ENCODE measurements around the gene SNX5. TPM values are rescaled to one million over a fixed set of nuclear protein-coding genes. Genes with fewer than 3 reads are reported as not detected.

Gene SNX5
- total RNA-seq, 1 experiment from 2014 or later = 129 TPM

DNA sequence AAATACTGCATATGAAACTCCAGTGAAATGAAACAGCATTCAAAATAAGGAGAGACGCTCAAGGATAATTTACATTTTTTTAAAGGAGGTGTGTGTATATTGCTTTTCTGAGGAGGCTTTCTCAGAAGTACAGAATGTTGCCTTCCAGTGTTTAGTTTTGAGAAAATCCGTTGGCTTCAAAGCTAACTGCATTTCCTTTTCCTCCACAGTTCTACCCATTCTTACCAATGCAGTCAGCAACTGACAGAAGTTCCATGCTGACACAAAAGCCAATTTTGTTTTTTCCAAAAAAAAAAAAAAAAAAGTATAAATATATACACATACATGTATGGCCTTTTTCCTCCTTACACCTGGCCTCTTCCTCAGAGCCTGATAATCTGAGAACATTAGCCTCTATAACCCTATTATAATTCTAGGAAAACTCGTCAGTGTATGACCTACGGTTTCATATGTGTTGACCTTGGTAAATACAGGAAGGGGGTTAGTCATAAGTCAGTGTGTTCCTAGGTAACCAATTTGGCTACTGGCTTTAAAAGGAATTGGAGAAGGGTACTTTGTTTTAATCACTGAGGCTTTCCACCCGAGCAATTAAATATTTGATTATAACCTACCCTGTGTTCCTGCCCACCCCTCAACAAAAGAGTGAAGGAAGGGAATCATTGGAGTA, 24.4 kb upstream of the SNX5 start:
- peak; percentile 24 for DNase-seq (ENCODE audit: low read depth)

DNA sequence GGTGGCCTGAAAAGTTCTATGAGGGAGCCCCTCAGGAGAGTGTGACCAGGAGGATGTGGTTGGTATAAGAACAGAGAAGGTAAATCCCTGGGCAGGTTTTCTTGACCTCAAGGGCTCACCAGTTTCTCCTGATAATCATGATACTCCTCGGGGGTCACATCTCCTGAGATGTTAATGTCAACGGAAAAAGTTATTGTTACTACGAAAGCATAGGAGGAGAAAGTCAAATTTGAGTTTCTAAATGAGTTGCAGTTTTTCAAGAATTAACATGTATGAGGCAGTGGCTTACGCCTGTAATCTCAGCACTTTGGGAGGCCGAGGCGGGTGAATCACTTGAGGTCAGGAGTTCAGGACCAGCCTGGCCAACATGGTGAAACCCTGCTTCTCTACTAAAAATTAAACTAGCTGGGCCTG, 23.6 kb upstream of the SNX5 start:
- no peak for DNase-seq (ENCODE audit: low read depth)

DNA sequence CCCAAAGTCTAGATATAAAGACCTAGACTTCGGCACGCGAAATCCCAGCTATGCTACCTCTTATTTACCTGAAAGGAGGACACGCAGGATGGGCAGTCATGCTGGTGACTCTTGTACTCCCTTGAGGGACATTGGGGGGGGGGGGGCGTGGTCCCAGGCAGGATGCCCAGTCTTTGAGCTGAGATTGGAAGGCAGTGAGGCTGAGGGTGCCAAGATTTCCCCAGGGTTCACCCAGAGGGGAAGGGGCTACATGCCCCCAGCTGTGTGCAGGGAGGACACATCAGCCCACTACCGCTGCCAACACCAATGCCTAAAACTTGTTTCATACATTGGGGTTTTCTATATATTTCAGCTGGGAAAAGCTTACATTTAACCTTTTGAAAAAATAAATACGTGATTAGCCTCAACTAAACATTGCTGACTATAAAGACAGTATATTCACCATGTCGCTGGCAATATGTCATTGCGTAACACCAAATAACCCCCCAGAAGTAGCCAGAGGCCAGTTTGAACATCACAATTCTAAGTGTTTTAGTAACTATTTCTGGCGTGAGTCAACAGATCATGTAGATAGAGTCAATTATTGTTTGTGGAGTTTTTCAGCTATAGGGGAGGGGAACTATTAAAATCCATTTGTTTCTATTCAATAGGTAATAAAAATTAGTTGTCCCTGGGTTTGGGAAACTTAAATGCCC, 21.8 kb upstream of the SNX5 start:
- DNase-seq (ENCODE audit: low read depth) = no peak

DNA sequence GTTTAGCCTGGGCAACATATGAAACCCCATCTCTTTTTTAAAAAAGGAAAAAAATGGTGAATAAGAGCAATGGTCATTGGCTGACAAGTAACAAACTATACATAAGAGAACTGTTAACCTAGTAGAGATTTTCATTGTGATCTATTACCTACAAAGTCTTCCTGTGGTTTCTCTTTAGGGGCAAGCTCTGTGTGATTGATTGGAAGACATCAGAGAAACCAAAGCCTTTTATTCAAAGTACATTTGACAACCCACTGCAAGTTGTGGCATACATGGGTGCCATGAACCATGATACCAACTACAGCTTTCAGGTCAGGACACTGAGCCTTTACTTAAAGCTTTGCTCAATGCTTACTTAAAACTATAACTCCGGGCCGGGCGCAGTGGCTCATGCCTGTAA, 19.4 kb upstream of the SNX5 start:
- no peak for DNase-seq (ENCODE audit: low read depth)

DNA sequence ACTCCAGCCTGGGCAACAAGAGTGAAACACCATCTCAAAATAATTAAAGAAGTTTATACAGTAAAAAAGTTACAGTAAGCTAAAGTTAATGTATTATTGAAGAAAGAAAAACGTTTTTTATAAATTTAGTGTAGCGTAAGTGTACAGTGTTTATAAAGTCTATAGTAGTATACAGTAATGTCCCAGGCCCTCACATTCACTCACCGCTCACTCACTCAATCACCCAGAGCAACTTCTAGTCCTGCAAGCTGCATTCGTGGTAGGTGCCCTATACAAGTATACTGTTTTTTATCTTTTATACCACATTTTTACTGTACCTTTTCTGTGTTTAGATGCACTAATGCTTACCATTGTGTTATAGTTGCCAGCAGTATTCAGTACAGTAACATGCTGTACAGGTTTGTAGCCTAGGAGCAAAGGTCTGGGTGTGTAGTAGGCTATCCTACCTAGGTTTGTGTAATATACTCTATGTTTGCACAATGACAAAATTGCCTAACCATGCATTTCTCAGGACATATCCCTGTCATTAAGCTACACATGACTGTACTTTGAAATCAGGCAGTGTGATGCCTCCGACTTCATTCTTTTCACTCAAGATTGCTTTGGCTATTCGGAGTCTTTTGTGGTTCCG, 16.9 kb upstream of the SNX5 start:
- no peak for DNase-seq (ENCODE audit: low read depth)

DNA sequence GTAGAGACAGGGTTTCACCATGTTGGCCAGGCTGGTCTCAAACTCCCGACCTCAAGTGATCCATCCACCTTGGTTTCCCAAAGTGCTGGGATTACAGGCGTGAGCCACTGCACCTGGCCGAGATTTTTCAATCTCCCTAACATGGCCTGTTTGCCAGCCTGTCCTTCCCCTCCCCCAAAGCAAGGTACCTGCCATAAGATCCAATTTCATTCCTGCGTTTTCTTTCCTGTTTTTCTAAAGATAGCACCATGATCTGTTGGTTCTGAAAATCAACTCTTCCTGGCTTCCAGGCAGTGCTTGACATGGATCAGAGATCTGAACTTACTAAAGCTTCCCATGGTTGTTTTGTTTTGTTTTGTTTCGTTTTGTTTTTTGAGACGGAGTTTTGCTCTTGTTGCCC, 7.7 kb upstream of the SNX5 start:
- DNase-seq (ENCODE audit: low read depth) = no peak

DNA sequence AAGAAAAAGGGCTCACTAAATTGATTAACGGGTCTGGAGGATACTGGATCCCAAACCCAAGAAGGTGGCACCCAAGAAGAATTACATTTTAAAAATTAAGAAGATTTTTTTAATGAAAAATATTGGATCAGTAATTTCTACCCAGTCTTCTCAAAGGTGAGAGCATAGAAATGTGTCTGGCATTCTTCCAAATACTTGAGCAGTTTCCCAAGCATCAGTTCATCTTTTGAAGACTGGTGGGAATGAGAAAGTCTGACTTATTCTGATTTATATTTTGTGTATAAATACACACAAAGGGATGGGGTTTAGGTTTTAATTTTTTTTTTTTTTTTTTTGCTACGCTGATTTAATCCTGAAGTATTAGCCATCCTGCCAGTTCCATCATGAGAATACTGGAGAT, 3.5 kb upstream of the SNX5 start:
- DNase-seq (ENCODE audit: low read depth) = no peak

DNA sequence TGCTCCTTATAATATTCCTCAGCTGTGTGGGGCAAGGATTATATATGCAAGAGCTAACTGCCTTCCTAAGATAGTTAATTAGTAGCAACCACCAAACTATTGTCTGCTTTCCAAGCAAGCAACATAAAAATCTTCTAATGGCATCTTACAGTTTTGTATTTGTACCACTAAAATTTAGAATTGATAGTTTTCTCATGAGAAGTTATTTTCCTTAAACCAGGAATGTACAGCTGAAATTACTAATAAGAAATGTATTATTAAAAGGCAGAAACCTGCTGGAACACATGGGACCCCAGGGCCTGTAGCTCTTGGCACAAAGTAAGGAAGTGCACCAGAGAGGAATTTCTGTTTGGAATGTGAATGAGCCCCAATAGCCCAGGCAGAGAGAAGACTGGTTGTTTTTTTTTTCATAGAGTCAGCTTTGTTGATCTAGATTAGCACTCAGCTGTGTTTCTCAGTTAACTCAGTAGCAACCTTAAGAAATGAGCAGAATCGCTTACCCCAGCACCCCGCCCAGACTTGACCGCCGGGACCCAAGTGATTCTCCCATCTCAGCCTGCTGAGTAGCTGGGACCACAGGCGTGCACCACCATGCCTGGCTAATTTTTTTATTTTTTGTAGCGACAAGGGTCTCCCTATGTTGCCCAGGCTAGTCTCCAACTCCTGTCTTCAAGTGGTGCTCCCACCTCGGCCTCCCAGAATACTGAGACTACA, 2.9 kb upstream of the SNX5 start:
- DNase-seq (ENCODE audit: low read depth) = no peak

DNA sequence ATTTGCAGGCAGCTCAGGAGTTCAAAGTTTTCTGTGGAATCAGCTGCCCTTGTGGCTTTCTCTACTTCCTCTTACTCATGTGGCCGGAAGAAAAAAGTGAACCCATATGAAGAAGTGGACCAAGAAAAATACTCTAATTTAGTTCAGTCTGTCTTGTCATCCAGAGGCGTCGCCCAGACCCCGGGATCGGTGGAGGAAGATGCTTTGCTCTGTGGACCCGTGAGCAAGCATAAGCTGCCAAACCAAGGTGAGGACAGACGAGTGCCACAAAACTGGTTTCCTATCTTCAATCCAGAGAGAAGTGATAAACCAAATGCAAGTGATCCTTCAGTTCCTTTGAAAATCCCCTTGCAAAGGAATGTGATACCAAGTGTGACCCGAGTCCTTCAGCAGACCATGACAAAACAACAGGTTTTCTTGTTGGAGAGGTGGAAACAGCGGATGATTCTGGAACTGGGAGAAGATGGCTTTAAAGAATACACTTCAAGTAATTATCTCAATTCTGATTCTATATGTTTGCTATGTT, 1.4 kb upstream of the SNX5 start:
- peak; percentile 57 for DNase-seq (ENCODE audit: low read depth)

DNA sequence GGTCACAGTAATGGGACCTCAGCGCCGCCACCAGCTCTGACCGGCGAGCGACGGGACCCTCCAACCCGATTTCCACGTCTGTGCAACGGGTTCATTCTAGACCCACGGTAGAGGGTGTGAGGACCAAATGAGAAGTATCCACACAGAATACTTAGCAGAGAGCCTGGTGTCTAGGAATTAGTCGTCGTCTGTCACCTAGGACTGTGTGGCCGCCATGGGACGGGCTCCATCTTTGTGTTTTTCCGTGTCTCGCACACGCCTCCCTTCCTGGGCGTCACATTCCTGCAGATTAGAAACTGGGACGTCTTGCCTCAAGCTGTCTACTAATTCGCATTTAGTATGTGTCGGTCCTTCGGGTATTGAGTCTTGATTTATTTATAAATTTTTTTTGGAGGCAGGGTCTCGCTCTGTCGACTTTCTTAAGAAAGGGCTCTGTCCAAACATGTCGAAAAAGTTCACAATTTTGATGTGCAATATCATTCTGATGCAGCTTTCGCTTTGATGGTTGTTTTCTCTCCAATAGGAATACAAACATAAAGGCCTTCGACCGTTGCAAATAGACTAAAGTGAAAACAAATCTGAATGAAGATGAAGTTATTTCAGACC, 787 bp upstream of the SNX5 start:
- DNase-seq (ENCODE audit: low read depth) = peak; percentile 60

DNA sequence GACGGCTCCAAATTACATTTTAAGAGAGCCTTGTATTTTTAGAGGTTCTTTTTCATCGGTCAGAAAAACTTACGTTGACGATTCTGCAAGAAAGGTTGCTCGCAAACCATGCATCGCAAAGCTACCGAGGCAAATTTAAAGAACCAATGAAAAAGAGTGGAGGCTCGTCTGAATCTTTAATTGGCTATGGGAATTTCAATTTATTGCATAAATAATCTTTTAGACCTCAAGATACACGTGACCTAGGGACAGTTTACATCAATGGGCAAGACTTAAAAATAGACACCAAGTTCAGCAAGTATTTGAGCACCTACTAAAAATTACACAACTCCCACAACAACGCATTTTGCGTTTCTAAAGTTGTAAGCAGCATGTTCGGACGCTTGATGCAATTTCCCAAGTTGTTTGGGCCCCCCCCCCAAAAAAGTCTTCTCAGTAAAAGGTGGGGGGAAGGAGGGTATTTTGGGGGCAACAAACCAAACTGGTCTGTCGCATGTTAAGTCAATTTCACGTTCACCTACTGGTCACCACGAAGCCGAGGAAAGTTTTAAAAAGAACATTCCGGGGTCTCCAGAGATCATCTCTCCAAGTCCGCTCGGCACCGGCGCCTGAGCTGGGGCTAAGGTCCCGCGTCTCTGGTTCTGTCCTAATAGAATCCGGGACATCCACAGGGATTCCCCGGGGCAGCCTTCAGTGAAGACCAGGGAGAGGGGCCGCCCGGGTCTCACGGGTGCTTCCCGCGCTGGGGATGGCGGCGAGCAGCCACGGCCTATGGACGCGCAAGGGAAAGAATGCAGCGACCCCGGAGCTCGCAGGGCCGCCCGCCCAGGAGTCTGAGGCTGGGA, 851 bp downstream of the SNX5 start:
- DNase-seq (ENCODE audit: low read depth) = no peak

DNA sequence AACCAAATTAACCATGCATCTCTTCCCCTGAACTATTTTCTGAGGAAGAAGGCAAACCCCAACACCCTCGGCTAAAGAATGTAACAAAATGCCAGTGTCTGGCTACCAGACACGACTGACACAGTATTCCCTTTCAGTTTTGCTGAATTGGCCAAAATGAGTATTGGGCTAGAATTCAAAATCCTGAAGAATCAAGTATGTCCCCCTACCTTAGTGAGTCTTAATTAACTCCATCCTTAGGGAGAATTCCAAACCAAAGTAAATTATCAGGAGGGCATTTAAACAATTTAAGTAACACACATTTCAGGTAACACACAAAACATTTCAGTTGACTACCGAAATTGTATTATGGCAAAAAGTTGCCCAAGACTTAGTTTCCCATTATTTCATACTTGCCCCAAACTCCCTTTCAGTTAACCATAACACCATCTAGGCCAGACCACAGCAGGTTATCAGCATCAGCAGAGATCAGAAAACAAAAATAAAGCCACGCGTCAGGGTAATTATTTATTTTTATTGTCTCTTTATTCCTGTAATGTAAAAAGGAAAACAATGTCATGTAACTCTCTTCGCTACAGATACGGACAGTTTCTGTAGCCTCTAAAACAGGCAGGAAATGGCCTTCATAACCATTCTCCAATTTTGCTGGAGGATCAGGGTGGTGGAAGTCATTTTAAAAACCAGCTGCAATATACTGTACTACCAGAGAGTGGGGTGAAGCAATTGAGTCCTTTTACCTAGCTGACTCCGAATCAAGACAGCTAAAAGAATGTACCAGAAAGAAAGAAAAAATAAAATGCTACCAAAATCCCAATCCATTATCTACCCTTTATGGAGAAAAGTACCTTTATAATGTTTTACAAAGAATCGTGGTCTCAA, 1.9 kb downstream of the SNX5 start:
- DNase-seq (ENCODE audit: low read depth) = peak; percentile 13

DNA sequence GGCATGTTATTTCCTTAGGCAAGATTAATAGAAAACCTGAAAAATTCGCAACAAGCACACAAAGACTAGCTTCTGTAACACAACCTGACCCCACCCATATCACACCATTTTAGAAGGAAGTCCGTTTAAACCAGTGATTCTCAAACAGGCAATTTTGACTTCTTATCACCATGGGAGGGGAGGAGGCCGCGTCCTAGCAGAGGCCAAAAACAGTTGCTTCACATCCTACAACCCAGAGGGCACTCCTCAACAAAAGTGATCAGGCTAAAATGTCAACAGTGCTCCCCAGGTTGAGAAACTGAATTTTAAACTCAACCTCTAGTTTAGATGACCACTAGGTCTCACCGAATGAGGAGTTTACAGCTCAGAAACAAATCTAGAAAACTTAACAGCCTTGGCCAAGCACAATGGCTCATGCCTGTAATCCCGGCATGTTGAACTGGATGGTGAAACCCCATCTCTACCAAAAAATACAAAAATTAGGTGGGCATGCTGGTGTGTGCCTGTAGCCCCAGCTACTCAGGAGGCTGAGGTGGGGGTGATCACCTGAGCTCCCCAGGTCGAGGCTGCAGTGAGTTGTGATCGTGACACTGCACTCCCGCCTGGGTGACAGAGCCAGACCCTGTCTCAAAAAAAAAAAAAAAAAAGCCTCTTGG, 3.4 kb downstream of the SNX5 start:
- DNase-seq (ENCODE audit: low read depth) = no peak

DNA sequence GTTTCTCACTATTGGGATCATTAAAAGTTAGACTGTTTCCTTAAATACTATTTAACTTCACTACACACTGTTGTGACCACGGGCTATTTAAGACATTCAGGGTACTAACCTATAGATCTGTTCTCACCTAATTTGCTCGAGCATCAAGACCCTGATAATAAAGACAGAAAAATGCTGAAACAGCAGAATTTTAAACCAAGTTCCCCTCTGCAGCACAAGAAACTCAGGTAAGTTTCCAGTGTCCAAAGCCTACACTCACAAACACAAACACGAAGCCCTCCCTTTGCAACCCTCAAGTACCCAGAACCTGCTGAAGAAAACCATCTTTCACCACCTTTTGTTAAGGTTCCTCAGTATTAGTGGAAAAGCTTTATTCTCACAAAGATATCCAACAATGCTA, 4.0 kb downstream of the SNX5 start:
- DNase-seq (ENCODE audit: low read depth) = no peak

DNA sequence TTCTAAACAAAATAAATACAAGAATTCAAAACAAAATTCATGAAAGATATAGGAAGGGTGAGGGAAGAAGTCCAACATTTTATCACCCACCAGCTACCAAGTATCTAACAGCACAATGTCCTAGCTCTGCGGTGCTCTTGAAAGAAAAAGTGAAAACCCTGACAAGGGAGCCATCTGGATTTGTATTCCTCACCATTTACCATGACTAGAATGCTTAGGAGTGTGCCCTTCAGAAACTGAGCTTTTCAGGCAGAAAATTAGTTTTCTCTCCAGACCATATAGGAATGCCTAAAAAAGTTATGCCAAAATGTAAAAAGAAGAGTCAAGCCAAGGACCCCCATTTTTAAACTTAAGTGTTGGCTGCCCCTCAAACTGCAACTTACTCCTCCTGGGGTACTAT, 4.5 kb downstream of the SNX5 start:
- DNase-seq (ENCODE audit: low read depth) = no peak

DNA sequence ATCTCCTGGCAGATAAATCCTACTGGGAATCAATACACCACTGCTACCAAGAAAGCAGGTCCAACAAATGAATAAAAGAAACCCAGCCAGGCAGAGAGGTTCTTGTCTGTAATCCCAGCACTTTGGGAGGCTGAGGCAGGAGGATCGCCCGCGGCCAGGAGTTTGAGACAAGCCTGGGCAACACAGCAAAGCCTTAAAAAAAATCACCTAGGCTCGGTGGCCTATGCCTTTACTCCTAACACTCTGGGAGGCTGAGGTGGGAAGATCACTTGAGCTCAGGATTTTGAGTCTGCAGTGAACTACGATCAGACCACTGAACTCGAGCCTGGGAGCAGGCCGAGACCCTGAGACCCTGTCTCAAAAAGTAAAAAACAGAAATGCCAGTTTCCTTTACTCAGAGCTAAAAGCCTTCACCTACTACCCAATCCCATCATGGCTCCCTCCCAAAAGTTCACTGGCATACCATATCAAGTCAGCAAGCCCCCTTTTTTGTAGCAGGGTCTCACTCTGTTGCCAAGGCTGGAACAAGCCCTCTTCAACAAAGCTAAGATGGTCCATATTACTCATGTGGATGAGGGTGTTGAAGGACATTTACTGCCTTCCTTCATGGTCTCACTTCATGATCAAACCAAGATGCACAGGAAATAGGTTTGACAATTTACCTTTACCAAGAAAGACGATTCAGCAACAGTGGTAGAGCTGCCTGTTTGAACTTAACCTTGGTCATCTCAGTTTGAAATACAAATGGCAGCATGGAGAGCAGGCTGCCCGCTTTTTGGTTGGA, 5.3 kb downstream of the SNX5 start:
- DNase-seq (ENCODE audit: low read depth) = no peak

DNA sequence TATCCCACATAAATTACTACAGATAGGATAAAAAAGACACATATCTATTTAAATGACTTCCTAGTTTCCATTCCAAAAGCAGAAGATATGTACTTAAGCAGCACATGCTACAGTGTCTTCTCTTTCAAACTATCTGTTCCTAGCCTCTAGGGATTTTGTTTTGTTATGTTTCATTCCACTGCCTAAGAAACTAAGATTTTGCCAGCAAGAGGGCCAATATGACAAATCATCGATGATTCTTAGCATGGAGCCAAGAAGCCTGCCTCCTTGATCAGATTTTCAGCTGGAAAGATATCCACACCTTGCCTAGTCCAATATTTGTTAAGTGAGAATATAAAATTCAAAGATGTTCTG, 7.0 kb downstream of the SNX5 start:
- DNase-seq (ENCODE audit: low read depth) = no peak

DNA sequence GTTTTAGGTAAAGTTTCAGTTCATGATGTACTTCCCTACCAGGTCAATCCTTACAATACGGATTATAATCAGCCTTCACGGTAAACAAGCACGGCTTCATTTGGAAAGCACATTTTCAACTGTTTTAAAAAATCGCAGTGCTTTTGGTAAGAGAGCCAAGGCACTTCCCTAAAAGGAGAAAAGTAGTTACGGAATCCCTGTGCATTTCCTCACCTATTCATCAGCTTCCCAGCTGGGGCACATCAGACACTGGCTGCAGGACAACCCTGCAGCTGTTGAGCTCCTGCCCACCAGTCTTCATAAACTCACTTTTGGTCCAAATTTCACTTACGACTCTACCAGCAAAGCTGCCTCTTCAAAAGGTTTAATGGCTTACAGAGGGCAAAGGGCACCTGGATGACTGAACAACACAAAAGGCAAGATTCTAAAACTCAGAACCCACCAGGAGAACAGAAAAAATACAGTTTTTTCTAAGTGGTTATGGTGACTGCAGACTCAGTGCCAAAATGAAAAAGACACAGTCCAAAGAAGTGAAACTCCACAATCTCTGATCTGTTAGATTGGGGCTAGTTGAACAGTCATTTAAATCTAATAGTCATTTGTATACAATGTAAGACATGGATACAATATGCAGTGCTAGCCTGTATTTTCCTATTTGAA, 7.5 kb downstream of the SNX5 start:
- no peak for DNase-seq (ENCODE audit: low read depth)

All from Daoy (cell line).